Measurements from ENCODE around the gene SULT1C4.
A peak's percentile ranks its signal among the peaks of the same experiment; 100 is the strongest.
"Not testable (repeated sequence)": the region's sequence is repeated elsewhere in the genome, so short reads cannot be mapped to it uniquely, and the experiment has no call there.

SULT1C4 gene

GRCh38 chr2:108377815-108378630 lies at the start of gene SULT1C4:
Gene SULT1C4, plus strand, starts transcription at chr2:108377954. Its CDS starts 384 bp downstream, at chr2:108378338.
- peak; percentile 88 for DNase-seq (ENCODE audit: low spot score)

GRCh38 chr2:108329771-108330170 lies 48.0 kb upstream of the SULT1C4 start:
- DNase-seq (ENCODE audit: low spot score), result no peak

GRCh38 chr2:108330979-108331378 lies 46.8 kb upstream of the SULT1C4 start:
- DNase-seq (ENCODE audit: low spot score), result no peak

- no peak for DNase-seq (ENCODE audit: low spot score)
These were observed 31.8 kb upstream of the SULT1C4 start for GRCh38 chr2:108345951-108346350.

- no peak for DNase-seq (ENCODE audit: low spot score)
These were observed 30.9 kb upstream of the SULT1C4 start for GRCh38 chr2:108346827-108347226.

- no peak for DNase-seq (ENCODE audit: low spot score)
These were observed 30.0 kb upstream of the SULT1C4 start for GRCh38 chr2:108347786-108348185.

- no peak for DNase-seq (ENCODE audit: low spot score)
These were observed 28.8 kb upstream of the SULT1C4 start for GRCh38 chr2:108348816-108349570.

GRCh38 chr2:108349571-108349928 lies 28.2 kb upstream of the SULT1C4 start:
- no peak for DNase-seq (ENCODE audit: low spot score)

- no peak for DNase-seq (ENCODE audit: low spot score)
These were observed 25.9 kb upstream of the SULT1C4 start for GRCh38 chr2:108351889-108352288.

- DNase-seq (ENCODE audit: low spot score), result no peak
These were observed 23.6 kb upstream of the SULT1C4 start for GRCh38 chr2:108354136-108354535.

- no peak for DNase-seq (ENCODE audit: low spot score)
These were observed 21.6 kb upstream of the SULT1C4 start for GRCh38 chr2:108355906-108356734.

- DNase-seq (ENCODE audit: low spot score), result not testable (repeated sequence)
These were observed 18.4 kb upstream of the SULT1C4 start for GRCh38 chr2:108359336-108359735.

- DNase-seq (ENCODE audit: low spot score), result no peak
These were observed 16.8 kb upstream of the SULT1C4 start for GRCh38 chr2:108360776-108361468.

- DNase-seq (ENCODE audit: low spot score), result no peak
These were observed 14.5 kb upstream of the SULT1C4 start for GRCh38 chr2:108363024-108363907.

GRCh38 chr2:108363908-108364225 lies 13.9 kb upstream of the SULT1C4 start:
- no peak for DNase-seq (ENCODE audit: low spot score)

- no peak for DNase-seq (ENCODE audit: low spot score)
These were observed 13.0 kb upstream of the SULT1C4 start for GRCh38 chr2:108364676-108365297.

GRCh38 chr2:108365656-108366055 lies 12.1 kb upstream of the SULT1C4 start:
- DNase-seq (ENCODE audit: low spot score), result no peak

GRCh38 chr2:108367014-108367413 lies 10.7 kb upstream of the SULT1C4 start:
- DNase-seq (ENCODE audit: low spot score), result no peak

GRCh38 chr2:108367561-108368175 lies 10.1 kb upstream of the SULT1C4 start:
- DNase-seq (ENCODE audit: low spot score), result no peak

GRCh38 chr2:108369153-108369552 lies 8.6 kb upstream of the SULT1C4 start:
- no peak for DNase-seq (ENCODE audit: low spot score)
